H9 (cell line): Measurements from ENCODE around the gene MX1. TPM values are rescaled to one million over a fixed set of nuclear protein-coding genes. Genes with fewer than 3 reads are reported as not detected.

Experiments used
- DNase-seq: peaks from one replicate; pipeline ENCODE4 v3.0.0-alpha.2; 2017
- H2AFZ ChIP-seq: one replicate; pipeline ENCODE4 v1.6.1; 2013; ENCODE audit warnings: mild to moderate bottlenecking, low read length, control low read depth, moderate library complexity
- H2AK5ac ChIP-seq: 2 replicates; pipeline ENCODE4 v1.6.1; 2013; ENCODE audit warnings: low read length, control low read depth, mixed read lengths; ENCODE audit not compliant: insufficient read length
- H2BK120ac ChIP-seq: one replicate; pipeline ENCODE4 v1.6.1; 2013; ENCODE audit warnings: low read depth, mild to moderate bottlenecking, low read length, control low read depth, inconsistent platforms; ENCODE audit not compliant: poor library complexity, severe bottlenecking
- H2BK12ac ChIP-seq: 2 replicates; pipeline ENCODE4 v1.6.1; 2013; ENCODE audit warnings: low read length, control low read depth, mixed read lengths, low read depth; ENCODE audit not compliant: insufficient read length
- H2BK15ac ChIP-seq: 2 replicates; pipeline ENCODE4 v1.6.1; 2013; ENCODE audit warnings: low read depth, low read length, control low read depth
- H2BK20ac ChIP-seq: one replicate; pipeline ENCODE4 v1.6.1; 2013; ENCODE audit warnings: low read depth, mild to moderate bottlenecking, low read length, control low read depth, inconsistent platforms; ENCODE audit not compliant: poor library complexity, severe bottlenecking
- H2BK5ac ChIP-seq: 2 replicates; pipeline ENCODE4 v1.6.1; 2013; ENCODE audit warnings: low read length, control low read depth, mixed read lengths; ENCODE audit not compliant: insufficient read length
- H3K14ac ChIP-seq: 2 replicates; pipeline ENCODE4 v1.6.1; 2013; ENCODE audit warnings: low read length, control low read depth; ENCODE audit not compliant: insufficient read depth
- H3K18ac ChIP-seq: 2 replicates; pipeline ENCODE4 v1.6.1; 2013; ENCODE audit warnings: low read depth, mild to moderate bottlenecking, mixed read lengths, low read length, control low read depth; ENCODE audit not compliant: insufficient read length
- H3K23ac ChIP-seq: 2 replicates; pipeline ENCODE4 v1.6.1; 2013; ENCODE audit warnings: low read length, control low read depth, mixed read lengths, low read depth; ENCODE audit not compliant: insufficient read length
- H3K23me2 ChIP-seq: 2 replicates; pipeline ENCODE4 v1.6.1; 2013; ENCODE audit warnings: low read depth, mild to moderate bottlenecking, mixed read lengths, low read length, control low read depth; ENCODE audit not compliant: insufficient read length, poor library complexity, severe bottlenecking
- H3K27ac ChIP-seq: 2 replicates; pipeline ENCODE4 v1.5.1; 2013; ENCODE audit warnings: low read length, control low read depth, mixed read lengths, low read depth; ENCODE audit not compliant: insufficient read length
- H3K27me3 ChIP-seq: 2 replicates; pipeline ENCODE4 v1.6.1; 2013; ENCODE audit warnings: low read length, control low read depth, inconsistent platforms; ENCODE audit not compliant: insufficient read depth
- H3K4ac ChIP-seq: 2 replicates; pipeline ENCODE4 v1.6.1; 2013; ENCODE audit warnings: low read depth, mild to moderate bottlenecking, control low read depth, inconsistent platforms, low read length, moderate library complexity
- H3K4me1 ChIP-seq: 2 replicates; pipeline ENCODE4 v1.6.1; 2013; ENCODE audit warnings: low read length, control low read depth, inconsistent platforms; ENCODE audit not compliant: insufficient read depth
- H3K4me2 ChIP-seq: 2 replicates; pipeline ENCODE4 v1.6.1; 2013; ENCODE audit warnings: low read length, control low read depth, mixed read lengths; ENCODE audit not compliant: insufficient read length, insufficient read depth
- H3K56ac ChIP-seq: 2 replicates; pipeline ENCODE4 v1.6.1; 2013; ENCODE audit warnings: low read depth, mild to moderate bottlenecking, mixed read lengths, low read length, control low read depth; ENCODE audit not compliant: insufficient read length
- H3K79me1 ChIP-seq: 2 replicates; pipeline ENCODE4 v1.6.1; 2013; ENCODE audit warnings: low read depth, mild to moderate bottlenecking, moderate library complexity, low read length, control low read depth, inconsistent platforms; ENCODE audit not compliant: insufficient read depth, poor library complexity, severe bottlenecking
- H3K79me2 ChIP-seq: 2 replicates; pipeline ENCODE4 v1.6.1; 2013; ENCODE audit warnings: low read length, control low read depth, inconsistent platforms; ENCODE audit not compliant: insufficient read depth
- H3K9ac ChIP-seq: 2 replicates; pipeline ENCODE4 v1.6.1; 2013; ENCODE audit warnings: low read length, control low read depth, mixed read lengths; ENCODE audit not compliant: insufficient read length; ENCODE audit errors: extremely low read depth
- H3K9me3 ChIP-seq: one replicate; pipeline ENCODE4 v1.6.1; 2013; ENCODE audit warnings: low read depth, low read length, inconsistent platforms; ENCODE audit not compliant: control insufficient read depth
- H3T11ph ChIP-seq: one replicate; pipeline ENCODE4 v1.6.1; 2013; ENCODE audit warnings: mild to moderate bottlenecking, low read length, control low read depth, inconsistent platforms
- H4K20me1 ChIP-seq: one replicate; pipeline ENCODE4 v1.6.1; 2013; ENCODE audit not compliant: control insufficient read depth, insufficient read length, insufficient read depth
- H4K5ac ChIP-seq: 2 replicates; pipeline ENCODE4 v1.6.1; 2013; ENCODE audit warnings: low read depth, mild to moderate bottlenecking, mixed read lengths, low read length, control low read depth; ENCODE audit not compliant: insufficient read length
- H4K8ac ChIP-seq: replicated peaks from 2 replicates; pipeline ENCODE4 v1.6.1; 2013; ENCODE audit warnings: low read length, control low read depth, mixed read lengths, low read depth; ENCODE audit not compliant: insufficient read length
- H4K91ac ChIP-seq: 2 replicates; pipeline ENCODE4 v1.6.1; 2013; ENCODE audit warnings: low read depth, mild to moderate bottlenecking, moderate library complexity, mixed read lengths, low read length, control low read depth; ENCODE audit not compliant: insufficient read length
- H3K27ac Mint-ChIP-seq, 3 experiments: 2 replicates in 2 of 3; 3 replicates in 1 of 3; pipeline ENCODE4 v1.8.0; 2020 to 2021; ENCODE audit warnings: mixed read lengths in 3 of 3, mild to moderate bottlenecking in 1 of 3, moderate library complexity in 1 of 3
- H3K27me3 Mint-ChIP-seq: 2 replicates; pipeline ENCODE4 v1.8.0; 2021; ENCODE audit warnings: low read depth, mild to moderate bottlenecking, moderate library complexity, mixed read lengths
- H3K36me3 Mint-ChIP-seq, 3 experiments: 2 replicates in 2 of 3; 3 replicates in 1 of 3; pipeline ENCODE4 v1.8.0; 2020 to 2021; ENCODE audit warnings: low read depth in 3 of 3, mixed read lengths in 3 of 3; ENCODE audit not compliant: insufficient read depth in 1 of 3
- H3K4me1 Mint-ChIP-seq, 2 experiments: 2 replicates each; pipeline ENCODE4 v1.8.0; 2020; ENCODE audit warnings: mixed read lengths in 2 of 2
- H3K4me3 Mint-ChIP-seq, 2 experiments: 2 replicates in 1 of 2; 3 replicates in 1 of 2; pipeline ENCODE4 v1.8.0; 2020 to 2021; ENCODE audit warnings: mild to moderate bottlenecking in 2 of 2, mixed read lengths in 2 of 2, moderate library complexity in 1 of 2
- H3K9me3 Mint-ChIP-seq, 2 experiments: 2 replicates in 1 of 2; 3 replicates in 1 of 2; pipeline ENCODE4 v1.8.0; 2020; ENCODE audit warnings: mild to moderate bottlenecking in 2 of 2, mixed read lengths in 2 of 2, moderate library complexity in 1 of 2
- CTCF ChIP-seq: fragments of 200-600 bp; sonication (generic); conservative IDR thresholded peaks from 3 replicates; pipeline ENCODE4 v1.8.0; 2021; ENCODE audit warnings: antibody characterized with exemption, mild to moderate bottlenecking
- WGBS: extraction: QIAGEN DNeasy Blood & Tissue Kit; methylation state at CpG from one replicate; pipeline ENCODE4 v1.1.7; 2013; ENCODE audit warnings: missing lambda C conversion rate, low lambda C conversion rate, mixed read lengths; ENCODE audit not compliant: insufficient read length; ENCODE audit errors: extremely low coverage; 5-methylcytosine and 5-hydroxymethylcytosine counted together
- total RNA-seq: library from RNA; stranded (reverse); gene quantifications from 2 replicates; pipeline ENCODE4 v1.2.1, GENCODE V29; 2021

MX1 gene
- total RNA-seq, 1 experiment from 2014 or later: 6.3 TPM

DNA sequence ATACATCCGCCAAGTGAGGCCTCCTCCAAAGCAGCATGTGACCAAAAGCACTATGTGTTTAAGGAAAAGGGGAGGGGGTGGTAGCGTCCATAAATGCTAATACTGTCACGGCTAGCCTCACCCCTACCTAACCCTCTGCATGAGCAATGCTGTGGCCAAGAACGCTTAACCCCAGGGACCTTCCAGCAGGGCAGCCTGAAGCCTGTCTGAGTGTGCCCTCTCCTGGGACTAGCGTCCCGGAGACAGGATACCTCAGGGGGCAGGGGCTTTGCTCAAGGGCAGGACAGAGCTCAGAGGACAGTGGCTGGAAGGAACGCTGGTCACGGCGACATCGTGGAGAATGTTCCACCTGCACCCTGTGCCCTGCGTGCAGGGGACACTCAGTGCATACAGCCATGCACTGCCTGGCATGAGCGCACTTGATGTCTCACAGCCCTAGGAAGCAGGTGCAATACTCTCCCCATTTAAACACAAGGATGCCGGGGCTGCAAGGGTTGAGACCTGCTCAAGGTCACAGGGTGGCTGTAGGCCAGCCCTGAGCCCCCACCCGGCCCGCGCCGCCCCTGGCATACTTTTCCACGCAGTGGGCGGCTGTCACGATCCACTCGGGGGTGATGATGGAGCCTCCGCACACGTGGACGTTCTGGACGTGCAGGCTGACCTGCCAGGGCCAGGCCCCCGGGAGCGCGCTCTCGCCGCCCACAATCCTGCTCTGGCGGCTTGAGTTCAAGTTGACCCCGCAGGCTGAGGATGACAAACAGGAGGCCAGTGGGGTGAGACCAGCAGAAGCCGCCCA lies 46.9 kb downstream of the MX1 start:
- Histone ChIP-seq H3K23me2 (no peaks in the 10 kb centered on the region), H4K5ac (no peak overlapping the region), H3K27me3 (no peaks in the 10 kb centered on the region), H3K4me1 (peaks cover 3% of the 10 kb centered on the region; the same call in 1 of the 2 replicates), H3K9me3 (no peaks in the 10 kb centered on the region), H2BK12ac (no peak overlapping the region), H3K14ac (no peak overlapping the region), H3K27ac (no peak overlapping the region), H2AK5ac (no peak overlapping the region), H3K79me2 (no peaks in the 10 kb centered on the region), H3K18ac (no peak overlapping the region), H2BK5ac (no peak overlapping the region), H3K4ac (no peak overlapping the region), H4K20me1 (no peaks in the 10 kb centered on the region), H3K79me1 (no peaks in the 10 kb centered on the region), H4K8ac (no peak overlapping the region), H4K91ac (no peak overlapping the region), H2AFZ (no peak overlapping the region), H3K56ac (no peak overlapping the region), H2BK20ac (no peak overlapping the region), H3T11ph (no peak overlapping the region), H3K4me2 (no peak overlapping the region), H3K9ac (no peak overlapping the region), H2BK15ac (no peak overlapping the region), H3K23ac (no peak overlapping the region), H2BK120ac (no peak overlapping the region)
- Mint-ChIP-seq H3K27ac (no peak overlapping the region), H3K4me3 (no peak overlapping the region), H3K4me1 (peaks cover 40 to 42% of the 10 kb centered on the region in 2 experiments), H3K36me3 (peaks cover 19 to 51% (median 43%) of the 10 kb centered on the region in 3 experiments), H3K9me3 (no peaks in the 10 kb centered on the region), H3K27me3 (no peaks in the 10 kb centered on the region)
- no CpG with 5 or more reads among the region's 33 CpGs for WGBS
- DNase-seq: no peak
- no peak for TF ChIP-seq CTCF
